SK-N-SH (cell line): ENCODE measurements around the gene TPM4. TPM values are rescaled to one million over a fixed set of nuclear protein-coding genes. Genes with fewer than 3 reads are reported as not detected.

Source experiments
- CTCF ChIA-PET: fragments of 300-600, 350-600 bp; formaldehyde crosslinking; extraction: SDS; loops from one replicate; lab custom pipeline; 2021; lab: Yijun Ruan, JAX
- POLR2A ChIA-PET: fragments of 350-600 bp; sonication (Branson Sonifier 250); formaldehyde crosslinking; extraction: SDS; loops from one replicate; lab custom pipeline; 2020; ENCODE audit warnings: antibody characterized with exemption, inconsistent platforms; lab: Yijun Ruan, JAX
- DNase-seq: peaks from one replicate; pipeline ENCODE4 v3.0.0; 2012
- H2AFZ ChIP-seq: fragments of 200-600 bp; sonication (generic); 2 replicates; pipeline ENCODE4 v1.8.1; 2016; ENCODE audit warnings: antibody characterized with exemption, mild to moderate bottlenecking, low read depth
- H3F3A ChIP-seq: fragments of 200-600 bp; sonication (generic); replicated peaks from 2 replicates; pipeline ENCODE3; 2016; ENCODE audit warnings: antibody characterized with exemption, mild to moderate bottlenecking; ENCODE audit not compliant: insufficient read depth
- H3K27ac ChIP-seq, 2 experiments: fragments of 200-500 bp in 1 of 2; fragments of 200-600 bp in 1 of 2; sonication (Bioruptor generic) in 1 of 2; sonication (generic), shearing (Covaris generic) in 1 of 2; 2 replicates each; pipeline versions ENCODE4 v1.5.1 to v1.6.1; 2014 to 2016; ENCODE audit warnings: low read depth in 2 of 2, inconsistent platforms in 1 of 2, low read length in 1 of 2, mild to moderate bottlenecking in 1 of 2, mixed read lengths in 1 of 2
- H3K27me3 ChIP-seq: fragments of 200-600 bp; sonication (generic), shearing (Covaris generic); 2 replicates; pipeline ENCODE4 v1.6.1; 2016; ENCODE audit warnings: mixed run types; ENCODE audit not compliant: insufficient read depth
- H3K36me3 ChIP-seq, 2 experiments: fragments of 200-500 bp in 1 of 2; fragments of 200-600 bp in 1 of 2; sonication (Bioruptor generic) in 1 of 2; sonication (generic) in 1 of 2; replicated peaks in 1 of 2; 2 replicates each; pipeline versions ENCODE3 to v1.5.1; 2014 to 2016; ENCODE audit warnings: low read length in 1 of 2, mild to moderate bottlenecking in 1 of 2; ENCODE audit not compliant: insufficient read depth in 2 of 2, control insufficient read depth in 1 of 2
- H3K4me1 ChIP-seq, 2 experiments: fragments of 200-500 bp in 1 of 2; fragments of 200-600 bp in 1 of 2; sonication (Bioruptor generic) in 1 of 2; sonication (generic), shearing (Covaris generic) in 1 of 2; 2 replicates each; pipeline versions ENCODE4 v1.5.1 to v1.6.1; 2014 to 2016; ENCODE audit warnings: low read depth in 1 of 2, low read length in 1 of 2, mixed run types in 1 of 2; ENCODE audit not compliant: insufficient read depth in 2 of 2, control insufficient read depth in 1 of 2
- H3K4me2 ChIP-seq: fragments of 200-600 bp; sonication (generic), shearing (Covaris generic); 2 replicates; pipeline ENCODE4 v1.6.1; 2017; ENCODE audit warnings: mixed run types
- H3K4me3 ChIP-seq, 2 experiments: fragments of 200-500 bp in 1 of 2; fragments of 200-600 bp in 1 of 2; sonication (Bioruptor generic) in 1 of 2; sonication (generic), shearing (Covaris generic) in 1 of 2; 2 replicates each; pipeline versions ENCODE4 v1.5.1 to v1.8.1; 2014 to 2016; ENCODE audit warnings: low read depth in 2 of 2, inconsistent platforms in 1 of 2, low read length in 1 of 2, mild to moderate bottlenecking in 1 of 2, mixed read lengths in 1 of 2, moderate library complexity in 1 of 2
- H3K79me2 ChIP-seq: fragments of 200-600 bp; sonication (generic); 2 replicates; pipeline ENCODE4 v1.8.1; 2017; ENCODE audit warnings: mild to moderate bottlenecking; ENCODE audit not compliant: insufficient read depth
- H3K9ac ChIP-seq: fragments of 200-600 bp; sonication (generic); 2 replicates; pipeline ENCODE4 v1.6.1; 2017; ENCODE audit warnings: mixed run types
- H3K9me2 ChIP-seq: fragments of 200-600 bp; sonication (generic); 2 replicates; pipeline ENCODE4 v1.6.1; 2017; ENCODE audit warnings: mixed run types
- H3K9me3 ChIP-seq: fragments of 200-600 bp; sonication (generic); 2 replicates; pipeline ENCODE4 v1.6.1; 2017; ENCODE audit warnings: mixed run types, mild to moderate bottlenecking, moderate library complexity
- H4K20me1 ChIP-seq: fragments of 200-600 bp; sonication (generic); 2 replicates; pipeline ENCODE4 v1.6.1; 2017; ENCODE audit warnings: mild to moderate bottlenecking, mixed run types; ENCODE audit not compliant: insufficient read depth
- CHD2 ChIP-seq: fragments of 150-350 bp; IDR thresholded peaks from 2 replicates; pipeline ENCODE4 v1.6.1; 2018; ENCODE audit warnings: low read length; ENCODE audit not compliant: partially characterized antibody
- CTCF ChIP-seq: fragments of 200-600 bp; sonication (generic); IDR thresholded peaks from 2 replicates; pipeline ENCODE4 v1.6.1; 2017; ENCODE audit warnings: antibody characterized with exemption, mild to moderate bottlenecking, moderate library complexity
- ELF1 ChIP-seq: IDR thresholded peaks from 2 replicates; pipeline ENCODE4 v1.4.0; 2012
- EP300 ChIP-seq, 2 experiments: IDR thresholded peaks; 2 replicates each; pipeline versions ENCODE4 v1.4.0 to v1.6.1; 2012; ENCODE audit warnings: borderline replicate concordance in 1 of 2, low read depth in 1 of 2, low read length in 1 of 2
- EZH2phosphoT487 ChIP-seq: fragments of 200-600 bp; sonication (generic); IDR thresholded peaks from 2 replicates; pipeline ENCODE4 v1.6.1; 2017; ENCODE audit warnings: low read depth, mixed run types, mild to moderate bottlenecking, antibody characterized with exemption, moderate library complexity, borderline replicate concordance
- FOSL2 ChIP-seq: IDR thresholded peaks from 2 replicates; pipeline ENCODE4 v1.4.0; 2012; ENCODE audit warnings: low read depth, mild to moderate bottlenecking, moderate library complexity, borderline replicate concordance
- GABPA ChIP-seq: IDR thresholded peaks from 2 replicates; pipeline ENCODE4 v1.4.0; 2012; ENCODE audit warnings: low read depth, mild to moderate bottlenecking
- GATA2 ChIP-seq: sonication (generic); formaldehyde crosslinking; IDR thresholded peaks from 2 replicates; pipeline ENCODE4 v1.5.0; 2020; ENCODE audit warnings: mild to moderate bottlenecking, missing genetic modification reagents
- IRF3 ChIP-seq: fragments of 150-350 bp; IDR thresholded peaks from 2 replicates; pipeline ENCODE4 v1.6.1; 2016; ENCODE audit warnings: mild to moderate bottlenecking, low read depth, low read length
- JUND ChIP-seq: IDR thresholded peaks from 2 replicates; pipeline ENCODE4 v1.4.0; 2012
- MAX ChIP-seq: IDR thresholded peaks from 2 replicates; pipeline ENCODE4 v1.4.0; 2012; ENCODE audit warnings: low read depth
- MEF2A ChIP-seq: IDR thresholded peaks from 2 replicates; pipeline ENCODE4 v1.4.0; 2012; ENCODE audit warnings: low read depth, borderline replicate concordance
- MXI1 ChIP-seq: IDR thresholded peaks from 2 replicates; pipeline ENCODE4 v1.6.1; 2012; ENCODE audit warnings: mild to moderate bottlenecking, low read depth, low read length, improper control_type of control experiment
- NFIC ChIP-seq: IDR thresholded peaks from 2 replicates; pipeline ENCODE4 v1.4.0; 2012; ENCODE audit warnings: borderline replicate concordance
- PBX3 ChIP-seq: IDR thresholded peaks from 2 replicates; pipeline ENCODE4; 2012
- RAD21 ChIP-seq: IDR thresholded peaks from 2 replicates; pipeline ENCODE4 v1.6.1; 2012; ENCODE audit warnings: mild to moderate bottlenecking, low read length
- RCOR1 ChIP-seq: fragments of 150-350 bp; IDR thresholded peaks from 2 replicates; pipeline ENCODE4 v1.6.1; 2017; ENCODE audit warnings: antibody characterized with exemption, low read length
- RFX5 ChIP-seq: IDR thresholded peaks from 2 replicates; pipeline ENCODE4 v1.6.1; 2012; ENCODE audit warnings: mild to moderate bottlenecking, improper control_type of control experiment, low read length
- SIN3A ChIP-seq: IDR thresholded peaks from 2 replicates; pipeline ENCODE4 v1.6.1; 2012; ENCODE audit warnings: low read depth, mild to moderate bottlenecking, low read length, moderate library complexity, borderline replicate concordance
- SMC3 ChIP-seq: IDR thresholded peaks from 2 replicates; pipeline ENCODE4 v1.6.1; 2012; ENCODE audit warnings: low read depth, low read length, improper control_type of control experiment
- TAF1 ChIP-seq: IDR thresholded peaks from 2 replicates; pipeline ENCODE4 v1.6.1; 2012; ENCODE audit warnings: low read depth, mild to moderate bottlenecking, low read length, moderate library complexity, borderline replicate concordance
- TCF12 ChIP-seq: IDR thresholded peaks from 2 replicates; pipeline ENCODE4 v1.4.0; 2012
- TEAD4 ChIP-seq: IDR thresholded peaks from 2 replicates; pipeline ENCODE4 v1.4.0; 2012; ENCODE audit warnings: mild to moderate bottlenecking, borderline replicate concordance; ENCODE audit not compliant: insufficient read depth
- USF2 ChIP-seq: fragments of 150-350 bp; IDR thresholded peaks from 2 replicates; pipeline ENCODE4 v1.6.1; 2017; ENCODE audit warnings: antibody characterized with exemption, low read length, low read depth, borderline replicate concordance
- WGBS: methylation state at CpG from one replicate; pipeline ENCODE4 v1.1.6; 2017; ENCODE audit warnings: low lambda C conversion rate; 5-methylcytosine and 5-hydroxymethylcytosine counted together
- polyA plus RNA-seq, 3 experiments: library from polyadenylated mRNA; depleted of rRNA; stranded (reverse); fragments of >200 nt; gene quantifications; 2 replicates each; pipeline ENCODE4 v1.2.3, GENCODE V29; 2012

Gene TPM4
- polyA plus RNA-seq, 1 of the 3 experiments (the other 2 are of a cell fraction): 440 TPM

- no peak overlapping the region for H3K27ac ChIP-seq
- ChIA-PET POLR2A (no interaction called here), CTCF (no interaction called here)
- H3K27me3 ChIP-seq: no peaks in the 10 kb centered on the region
- H3K9me3 ChIP-seq: no peaks in the 10 kb centered on the region
- DNase-seq: no peak
- no peak overlapping the region for H3K4me3 ChIP-seq
- 91% methylated on average over 6 of the region's 6 CpGs for WGBS
- H3K36me3 ChIP-seq: peaks cover 20 to 41% of the 10 kb centered on the region in 2 experiments
- H3K79me2 ChIP-seq: no peaks in the 10 kb centered on the region
- H3K4me1 ChIP-seq: no peaks in the 10 kb centered on the region
- no peaks in the 10 kb centered on the region for H3K9me2 ChIP-seq
- H3K9ac ChIP-seq: no peak overlapping the region
- no peak overlapping the region for H3K4me2 ChIP-seq
- peaks cover 71% of the 10 kb centered on the region for H3F3A ChIP-seq
- H2AFZ ChIP-seq: no peak overlapping the region
- H4K20me1 ChIP-seq: peaks cover 10% of the 10 kb centered on the region; the same call in 1 of the 2 replicates
- TF ChIP-seq MEF2A (no peak), RFX5 (no peak), USF2 (no peak), EP300 (IDR thresholded peaks at IDR 0.05; ENCODE audit: borderline replicate concordance in 1 of 2, low read depth in 1 of 2, low read length in 1 of 2) (no peak), IRF3 (no peak), JUND (no peak), FOSL2 (no peak), SIN3A (no peak), GATA2 (CRISPR knock-in tag) (no peak), GABPA (no peak), SMC3 (no peak), RAD21 (no peak), CHD2 (no peak)
Measured at GRCh38 chr19:16104722-16105121, 28.4 kb downstream of the TPM4 start.

GRCh38 chr19:16106121-16106520 lies 29.8 kb downstream of the TPM4 start:
- CTCF ChIA-PET: interaction anchor here (1.4 to 1.5 kb wide), 2 partner anchors 44 to 65 kb away, joined by 3 to 6 read pairs; no protein-coding TSS in a partner anchor
- H3K4me3 ChIP-seq: no peak overlapping the region
- H3K9me3 ChIP-seq: no peaks in the 10 kb centered on the region
- no peaks in the 10 kb centered on the region for H3K27me3 ChIP-seq
- no peak overlapping the region for H3K4me2 ChIP-seq
- H4K20me1 ChIP-seq: no peaks in the 10 kb centered on the region
- H2AFZ ChIP-seq: no peak overlapping the region
- no peaks in the 10 kb centered on the region; a peak in 1 of 4 replicates for H3K4me1 ChIP-seq
- H3K9me2 ChIP-seq: no peaks in the 10 kb centered on the region
- POLR2A ChIA-PET: no interaction called here
- no peaks in the 10 kb centered on the region for H3K79me2 ChIP-seq
- no peak overlapping the region for H3K9ac ChIP-seq
- peaks cover 12 to 27% of the 10 kb centered on the region in 2 experiments for H3K36me3 ChIP-seq
- WGBS: 35% methylated on average over 3 of the region's 3 CpGs
- no peak overlapping the region for H3K27ac ChIP-seq
- DNase-seq: no peak
- peaks cover 57% of the 10 kb centered on the region for H3F3A ChIP-seq
- TF ChIP-seq TAF1 (no peak), NFIC (no peak), GABPA (no peak), CTCF (no peak), MXI1 (no peak), EZH2phosphoT487 (no peak), PBX3 (no peak), ELF1 (no peak), MAX (no peak), RAD21 (no peak), RFX5 (no peak), TEAD4 (no peak), SIN3A (no peak), RCOR1 (no peak), SMC3 (no peak), TCF12 (no peak)
